NCI-H1694 (cell line): Measurements from ENCODE around the gene BMP5.
A peak's percentile ranks its signal among the peaks of the same experiment; 100 is the strongest.
"Not testable (repeated sequence)": the region's sequence is repeated elsewhere in the genome, so short reads cannot be mapped to it uniquely, and the experiment has no call there.

ENCODE experiments used
- DNase-seq: peaks from one replicate; lab custom pipeline; 2025; lab: John Stamatoyannopoulos, UW

The BMP5 gene

DNA sequence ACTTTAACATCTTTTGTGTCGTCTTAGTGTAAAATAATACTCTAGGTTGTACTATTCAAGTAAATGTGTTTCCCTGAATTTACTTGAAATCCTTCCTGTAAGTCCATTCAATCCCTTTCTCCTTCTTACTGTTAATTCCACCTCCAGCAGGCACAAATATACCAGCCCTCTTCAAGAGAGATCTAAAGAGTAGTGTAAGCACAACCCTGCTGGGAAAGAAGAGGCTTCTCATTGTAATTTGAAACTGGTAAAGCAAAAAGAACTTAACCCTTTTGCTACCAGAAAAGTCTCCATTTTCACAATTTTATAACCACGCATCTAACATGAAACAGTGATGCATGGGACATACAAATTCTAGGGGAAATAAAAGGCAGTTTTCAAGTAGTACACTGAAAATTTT, at the start of gene BMP5:
TSS of gene BMP5 (minus strand) at position 191 of the 400 bp plus-strand sequence. CDS start 725 bp downstream, outside the sequence.
- no peak for DNase-seq

DNA sequence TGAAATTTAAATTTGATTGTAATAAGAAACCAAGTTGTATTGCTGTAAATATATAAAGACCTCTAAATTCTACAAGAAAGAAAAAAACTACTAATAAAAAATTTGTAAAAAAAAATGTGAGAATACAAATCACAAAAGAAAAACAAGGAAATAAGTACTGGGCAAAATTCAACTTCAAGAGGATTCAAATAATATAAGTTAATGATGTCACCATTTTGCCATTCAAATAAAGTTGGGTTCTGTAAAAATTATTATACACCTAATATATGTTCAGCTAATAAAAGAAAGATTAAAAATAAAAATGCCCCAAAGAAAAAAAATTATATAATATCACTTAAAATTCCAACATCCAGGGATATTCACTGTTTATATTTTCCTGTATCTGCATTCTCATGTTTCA, 47.0 kb upstream of the BMP5 start:
- no peak for DNase-seq

DNA sequence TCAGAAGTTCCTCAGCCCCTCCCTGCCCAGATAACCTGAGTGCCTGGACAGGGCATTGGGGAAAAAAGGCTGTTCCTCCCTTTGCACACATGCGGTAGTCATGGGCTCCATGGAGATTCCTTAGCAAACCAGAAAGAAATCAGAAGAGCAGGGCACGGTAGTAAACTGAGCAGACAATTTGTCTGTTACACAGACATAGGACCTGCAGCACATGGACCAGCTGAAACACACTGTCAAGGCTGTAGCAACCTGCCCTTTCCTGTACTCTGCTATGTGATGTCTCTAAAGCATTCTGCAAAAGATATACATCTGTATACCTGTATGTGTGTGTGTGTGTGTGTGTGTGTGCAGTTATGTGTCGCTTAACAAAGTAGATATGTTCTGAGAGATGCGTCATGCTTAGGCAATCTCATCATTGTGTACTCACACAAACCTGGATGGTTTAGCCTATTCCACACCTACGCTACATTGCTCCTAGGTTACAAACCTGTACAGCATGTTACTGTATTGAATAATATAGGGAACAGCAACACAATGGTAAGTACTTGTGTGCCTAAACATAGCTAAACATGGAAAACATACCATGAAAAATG, 44.4 kb upstream of the BMP5 start:
- no peak for DNase-seq

DNA sequence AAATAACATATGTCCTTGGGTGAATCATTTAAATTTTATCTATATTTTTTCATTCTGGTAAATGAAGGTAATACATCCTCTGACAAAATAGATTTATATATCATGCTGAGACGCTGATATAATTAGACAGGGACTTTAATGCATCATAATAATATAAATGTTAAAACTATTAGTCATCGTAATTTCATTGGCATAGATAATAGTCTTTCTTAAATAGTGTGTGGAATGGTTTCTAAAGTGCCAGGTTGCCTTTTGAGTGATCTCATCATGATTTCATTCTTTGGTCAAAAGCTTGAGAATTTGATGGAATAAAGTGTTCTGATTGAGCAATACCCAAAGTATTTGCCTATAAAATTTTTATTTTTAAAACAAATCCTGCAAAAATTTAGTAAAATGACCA, 43.2 kb upstream of the BMP5 start:
- DNase-seq: no peak

DNA sequence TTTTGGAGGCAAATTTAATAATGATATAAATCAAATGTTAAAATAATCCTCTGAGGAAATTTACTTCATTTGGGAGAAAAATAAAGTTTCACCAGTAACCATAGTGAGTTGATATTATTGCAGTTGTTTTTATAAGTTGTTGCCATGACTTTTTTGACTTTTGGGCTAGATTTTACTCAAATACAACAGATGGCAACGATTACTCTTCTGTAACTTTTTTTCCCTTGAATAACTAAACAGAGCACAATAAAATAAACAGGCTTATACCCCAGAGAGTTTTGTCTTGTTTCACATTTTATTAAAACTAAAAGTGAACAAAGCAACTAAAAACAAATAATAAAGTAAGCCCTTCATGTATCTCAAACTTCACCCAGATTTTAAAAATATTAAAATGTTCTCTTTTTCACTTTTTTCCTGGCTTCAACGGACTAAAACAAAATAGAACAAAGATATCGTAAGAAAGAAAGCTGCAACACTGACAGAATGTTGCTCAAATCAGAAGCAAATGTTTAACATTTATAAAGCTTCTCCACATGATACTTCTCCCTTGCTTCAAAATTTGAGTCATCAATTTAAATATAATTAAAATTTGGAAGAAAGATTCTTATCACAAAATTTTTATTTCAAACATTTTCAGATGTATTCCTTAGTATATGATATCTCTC, 42.5 kb upstream of the BMP5 start:
- no peak for DNase-seq

DNA sequence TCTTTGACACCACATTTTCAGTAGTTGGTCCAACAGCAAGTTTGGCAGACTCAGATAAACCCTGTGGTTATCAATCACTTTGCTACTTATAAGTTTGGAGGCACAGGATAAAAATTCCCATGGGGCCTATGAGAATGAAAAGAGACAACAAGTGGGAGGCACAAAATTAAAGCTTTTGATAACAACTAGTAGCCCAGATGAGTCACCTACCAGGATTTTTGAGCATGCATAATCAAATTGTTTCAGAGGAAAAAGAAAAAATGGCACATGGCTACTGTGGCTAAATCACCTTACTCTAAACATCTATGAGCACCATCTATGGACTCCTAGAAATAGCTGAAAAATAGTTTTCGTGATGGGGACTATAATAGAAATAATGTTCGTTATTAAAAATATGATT, 40.8 kb upstream of the BMP5 start:
- DNase-seq: no peak

DNA sequence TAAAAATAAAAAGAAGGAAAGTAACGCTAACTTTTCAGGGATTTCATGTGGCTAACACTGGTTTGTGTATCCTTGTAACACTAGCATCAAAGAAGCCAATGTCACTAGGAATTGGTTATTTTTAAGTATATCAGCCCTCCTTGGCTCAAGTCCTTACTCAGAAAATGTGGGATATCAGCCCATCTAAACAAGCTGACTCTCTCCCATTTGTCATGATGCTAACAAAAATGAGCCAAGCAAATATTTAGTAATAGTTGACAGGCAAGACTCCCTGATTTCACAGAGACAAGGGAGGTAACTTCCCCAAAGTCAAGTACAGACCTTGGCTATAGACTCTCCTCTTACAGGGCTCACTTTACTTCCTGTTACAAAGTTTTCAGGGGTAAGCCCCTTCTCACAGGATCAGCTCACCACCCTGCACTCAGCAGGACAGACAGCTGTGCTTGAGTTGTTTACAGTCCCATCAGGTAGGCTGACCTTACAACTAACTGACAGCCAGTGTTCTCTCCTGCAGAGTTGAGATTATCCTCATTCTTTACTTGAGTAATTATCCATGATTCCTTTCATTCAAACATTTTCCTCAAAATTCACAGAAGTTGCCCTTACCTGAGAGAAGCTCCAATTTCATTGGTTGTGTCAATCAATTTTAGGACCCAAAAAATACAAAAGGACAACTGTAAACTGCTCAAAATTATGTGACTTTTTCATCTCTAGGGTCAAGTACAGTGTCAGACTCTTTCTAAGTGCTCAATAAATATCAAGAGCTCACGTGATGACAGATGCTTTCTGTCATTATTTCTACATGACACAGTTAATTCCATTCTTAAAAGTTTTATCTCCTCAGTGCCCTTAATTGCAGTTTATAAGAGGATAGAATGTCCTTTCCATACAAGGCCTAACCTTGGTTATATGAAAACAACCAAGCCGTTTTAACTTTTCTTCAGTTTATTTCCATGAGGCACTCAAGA, 38.1 kb upstream of the BMP5 start:
- DNase-seq: no peak

DNA sequence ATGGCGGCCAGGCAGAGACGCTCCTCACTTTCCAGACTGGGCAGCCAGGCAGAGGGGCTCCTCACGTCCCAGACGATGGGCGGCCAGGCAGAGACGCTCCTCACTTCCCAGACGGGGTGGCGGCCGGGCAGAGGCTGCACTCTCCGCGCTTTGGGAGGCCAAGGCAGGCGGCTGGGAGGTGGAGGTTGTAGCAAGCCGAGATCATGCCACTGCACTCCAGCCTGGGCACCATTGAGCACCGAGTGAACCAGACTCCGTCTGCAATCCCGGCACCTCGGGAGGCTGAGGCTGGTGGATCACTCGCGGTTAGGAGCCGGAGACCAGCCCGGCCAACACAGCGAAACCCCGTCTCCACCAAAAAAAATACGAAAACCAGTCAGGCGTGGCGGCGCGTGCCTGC, 35.1 kb upstream of the BMP5 start:
- DNase-seq: not testable (repeated sequence)

DNA sequence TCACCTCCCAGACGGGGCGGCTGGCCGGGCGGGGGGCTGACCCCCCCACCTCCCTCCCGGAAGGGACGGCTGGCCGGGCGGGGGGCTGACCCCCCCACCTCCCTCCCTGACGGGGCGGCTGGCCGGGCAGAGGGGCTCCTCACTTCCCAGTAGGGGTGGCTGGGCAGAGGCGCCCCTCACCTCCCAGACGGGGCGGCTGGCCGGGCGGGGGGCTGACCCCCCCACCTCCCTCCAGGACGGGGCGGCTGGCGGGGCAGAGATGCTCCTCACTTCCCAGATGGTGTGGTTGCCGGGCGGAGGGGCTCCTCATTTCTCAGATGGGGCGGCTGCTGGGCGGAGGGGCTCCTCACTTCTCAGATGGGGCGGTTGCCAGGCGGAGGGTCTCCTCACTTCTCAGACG, 34.5 kb upstream of the BMP5 start:
- not testable (repeated sequence) for DNase-seq

DNA sequence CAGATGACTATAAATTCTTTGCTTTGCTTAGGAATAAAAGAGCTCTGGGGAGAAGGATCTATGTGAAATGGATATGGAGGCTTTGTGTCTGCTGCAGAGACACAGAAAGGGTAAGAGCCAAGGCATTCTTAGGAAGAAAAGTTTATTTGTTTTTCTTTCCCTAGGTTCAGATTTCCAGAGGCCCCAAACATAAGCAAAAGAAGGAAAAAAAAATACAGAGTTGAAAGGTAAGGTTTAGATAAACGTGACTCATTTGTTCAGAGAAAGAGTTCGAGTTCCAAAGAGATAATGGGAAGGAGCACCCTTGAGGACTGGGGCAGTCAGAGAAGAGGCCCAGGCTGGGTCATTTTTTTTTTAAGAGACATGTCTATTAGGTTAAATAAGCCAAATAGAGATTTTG, 27.4 kb upstream of the BMP5 start:
- DNase-seq: no peak

DNA sequence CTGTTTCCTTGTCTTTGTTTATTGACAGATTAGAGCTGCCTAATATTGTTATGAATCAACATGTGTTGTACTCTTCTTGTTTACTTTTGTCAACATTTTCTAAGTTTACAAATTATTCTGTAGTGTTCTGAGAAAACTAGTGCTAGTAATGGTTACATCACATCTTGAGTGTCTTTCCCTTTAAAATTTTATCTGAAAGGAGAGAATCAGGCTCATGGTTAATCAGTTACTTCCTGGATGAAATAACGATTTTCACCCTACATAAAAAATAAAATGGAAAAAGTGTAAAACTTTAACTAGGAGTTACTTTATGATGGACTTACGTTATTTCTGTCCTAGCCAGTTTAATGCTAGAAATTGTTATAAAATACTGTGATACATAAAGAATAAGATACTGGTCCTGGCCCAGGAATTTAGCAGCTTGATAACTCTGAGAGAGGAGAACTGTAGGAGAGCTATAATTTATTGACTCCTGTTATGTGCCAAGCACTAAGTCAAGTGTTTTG, 26.4 kb upstream of the BMP5 start:
- no peak for DNase-seq

DNA sequence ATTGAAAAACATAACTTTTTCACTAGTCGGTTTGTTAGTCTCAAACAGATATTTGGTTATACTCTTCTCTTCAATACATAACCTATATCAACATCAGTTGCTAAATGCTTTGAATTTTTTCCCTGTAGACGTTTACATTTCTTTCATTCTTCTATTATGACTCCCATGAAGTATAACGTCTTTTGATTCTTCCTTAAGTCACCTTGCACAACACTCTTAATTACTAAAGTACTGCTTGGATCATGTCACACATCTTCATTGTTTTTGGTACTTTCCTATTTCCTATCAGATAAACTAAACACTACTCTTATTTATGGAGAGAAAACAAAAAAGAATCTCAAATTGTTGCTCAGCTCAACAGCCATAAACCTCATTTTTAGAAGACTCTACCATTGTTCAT, 23.0 kb upstream of the BMP5 start:
- DNase-seq: no peak

DNA sequence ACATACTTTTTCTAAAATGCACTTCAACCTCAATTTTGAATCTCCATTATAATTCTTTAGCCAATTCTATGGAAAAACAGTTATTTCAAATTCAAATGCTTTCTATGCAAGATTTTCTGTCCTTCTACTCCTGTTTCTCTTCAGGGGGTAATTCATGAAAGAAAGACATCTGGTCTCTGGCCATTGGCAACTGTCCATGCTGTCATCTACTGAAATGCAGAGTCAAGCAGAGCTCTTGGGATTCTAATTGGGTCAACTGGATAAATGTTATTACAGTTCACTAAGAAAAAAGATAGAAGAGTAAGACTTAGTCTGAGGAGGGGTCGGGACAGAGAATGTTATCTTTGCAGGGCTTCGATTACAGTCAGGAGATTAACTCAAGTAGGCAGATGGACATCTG, 22.0 kb upstream of the BMP5 start:
- DNase-seq: no peak

DNA sequence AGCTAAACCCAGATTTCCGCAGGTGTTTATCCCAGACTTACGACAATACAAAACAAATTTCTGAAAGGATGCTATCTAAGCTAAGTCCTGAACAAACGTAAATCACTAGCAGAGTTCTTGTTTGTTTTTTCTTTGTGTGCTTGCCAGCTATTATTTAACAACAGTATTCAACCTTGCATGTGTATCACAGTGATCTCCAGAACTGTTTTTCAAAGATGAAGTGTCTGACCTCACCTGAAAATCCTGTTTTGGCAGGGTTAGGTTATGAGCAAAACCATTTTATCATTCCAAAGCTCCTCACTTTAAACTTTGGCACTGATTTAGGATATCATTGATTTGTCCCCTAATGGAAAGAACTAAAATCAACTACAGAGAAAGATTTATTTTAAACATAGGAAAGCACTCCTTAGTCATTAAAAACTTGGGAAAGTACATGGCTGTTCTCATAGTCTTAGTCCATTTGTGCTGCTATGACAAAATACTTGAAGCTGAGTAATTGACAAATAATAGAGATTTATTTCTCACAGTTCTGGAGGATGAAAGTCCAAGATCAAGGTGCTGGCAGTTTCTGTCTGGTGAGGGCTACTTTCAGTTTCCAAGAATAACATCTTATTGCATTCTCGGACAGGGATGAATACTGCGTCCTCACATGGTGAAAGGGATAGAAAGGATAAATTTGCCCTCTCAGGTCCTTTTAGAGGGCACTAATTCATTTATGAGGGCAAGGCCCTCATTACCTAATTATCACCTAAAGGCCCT, 20.8 kb upstream of the BMP5 start:
- DNase-seq: no peak

DNA sequence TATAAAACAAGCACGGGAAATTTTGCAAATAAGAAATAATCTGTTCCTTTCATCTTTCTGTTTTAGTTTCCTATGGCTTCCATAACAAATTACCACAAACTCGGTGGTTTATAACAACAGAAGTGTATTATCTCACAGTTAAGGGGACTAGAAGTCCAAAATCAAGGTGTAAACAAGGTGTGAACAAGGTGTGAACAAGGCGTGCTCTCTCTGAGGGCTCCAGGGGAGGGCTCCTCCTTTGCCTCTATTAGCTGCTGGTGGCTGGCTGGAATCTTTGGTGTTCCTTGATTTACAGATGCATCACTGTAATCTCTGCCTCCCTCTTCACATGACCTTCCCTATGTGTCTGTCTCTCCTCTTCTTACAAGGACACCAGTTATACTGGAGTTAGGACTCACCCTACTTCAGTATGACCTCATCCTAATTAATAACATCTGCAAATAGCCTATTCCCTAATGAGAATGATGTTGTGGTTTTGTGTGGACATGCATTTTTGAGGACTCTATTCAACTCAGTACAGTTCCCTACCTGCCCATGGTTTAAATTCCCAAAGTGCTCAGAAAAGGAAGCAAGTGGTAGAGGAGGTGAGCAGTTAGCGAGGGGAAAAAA, 17.5 kb upstream of the BMP5 start:
- no peak for DNase-seq

DNA sequence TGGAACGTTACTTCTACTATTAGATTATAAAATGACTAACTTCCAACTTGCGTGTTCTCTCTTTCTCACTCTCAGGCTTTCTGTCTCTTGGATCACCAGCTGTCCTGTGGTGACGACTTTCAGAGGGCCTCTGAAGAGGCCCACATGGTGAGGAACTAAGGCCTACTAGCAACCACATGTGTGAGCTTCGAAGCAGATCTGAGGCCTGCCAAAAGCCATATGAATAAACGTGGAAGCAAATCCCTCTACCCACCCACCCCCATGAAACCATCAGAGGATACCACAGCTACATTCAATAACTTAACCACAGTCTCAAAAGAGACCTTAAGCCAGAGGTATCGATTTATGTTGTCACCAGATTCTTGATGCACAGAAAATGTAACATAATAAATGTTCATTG, 13.5 kb upstream of the BMP5 start:
- DNase-seq: no peak

DNA sequence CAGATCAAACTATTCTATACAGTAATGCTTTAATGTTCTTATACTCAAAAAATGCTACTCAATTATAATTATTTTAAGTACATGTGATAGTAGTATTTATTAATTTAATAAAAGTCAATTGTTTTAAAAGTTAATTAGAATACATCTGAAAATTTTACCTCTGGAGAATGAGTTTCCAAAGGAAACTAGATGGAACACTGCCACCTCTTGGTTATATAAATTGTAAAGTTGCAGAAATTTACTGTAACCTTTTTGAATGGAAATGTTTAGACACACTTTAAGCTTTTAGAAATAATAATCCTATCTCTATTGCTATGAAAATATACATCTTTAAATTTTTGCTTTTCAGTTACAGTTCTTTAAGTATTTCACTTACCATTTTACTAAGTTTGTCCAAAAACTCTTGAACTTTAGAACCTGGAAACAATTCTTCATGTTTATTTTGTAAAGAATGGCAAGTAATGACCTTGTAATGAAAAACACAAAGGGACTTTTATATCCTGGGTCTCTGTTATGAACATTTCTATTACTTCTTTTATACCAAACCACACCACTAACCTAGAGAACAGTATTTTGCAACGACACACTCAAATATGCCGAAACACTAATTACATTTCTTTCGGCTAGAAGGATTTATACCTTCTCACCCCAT, 10.9 kb upstream of the BMP5 start:
- peak; percentile 10 for DNase-seq

DNA sequence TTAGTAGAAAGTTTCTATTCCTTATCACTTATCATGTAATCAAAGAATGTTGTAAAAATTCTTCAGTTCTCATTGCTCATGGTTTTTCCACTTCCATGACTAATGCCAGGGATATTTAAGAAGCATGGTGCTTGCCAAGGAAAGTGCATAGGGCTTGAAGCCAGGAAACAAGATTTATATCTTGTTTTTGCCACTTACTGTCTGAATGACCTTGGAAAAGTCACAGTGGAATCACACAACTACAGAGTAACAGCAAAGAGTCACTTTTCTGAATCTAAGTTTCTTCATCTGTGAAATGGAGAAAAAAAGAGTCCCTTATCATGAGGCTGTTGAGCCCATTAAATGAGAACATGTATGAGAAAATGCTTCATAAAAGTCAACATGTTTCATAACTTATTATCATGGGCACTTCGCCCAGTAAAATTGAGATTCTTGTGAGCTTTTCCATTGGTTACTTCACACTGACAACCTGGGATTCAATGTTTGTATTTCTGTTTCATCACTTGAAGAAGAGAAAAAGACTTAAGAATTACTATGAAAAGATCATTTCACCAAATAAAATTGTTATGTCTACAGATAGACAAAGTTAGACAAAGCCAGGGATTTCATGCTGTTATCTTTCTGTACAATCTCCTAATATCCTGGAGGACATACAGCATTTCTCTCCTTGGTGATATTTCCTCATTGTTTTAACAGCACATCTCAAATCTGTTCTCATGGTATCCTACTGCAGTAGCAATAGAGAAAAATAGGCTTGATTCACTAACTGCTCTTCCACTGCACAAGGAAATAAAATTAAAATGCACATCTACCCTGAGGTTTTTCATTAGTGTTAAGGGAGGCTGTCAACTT, 7.6 kb upstream of the BMP5 start:
- no peak for DNase-seq

DNA sequence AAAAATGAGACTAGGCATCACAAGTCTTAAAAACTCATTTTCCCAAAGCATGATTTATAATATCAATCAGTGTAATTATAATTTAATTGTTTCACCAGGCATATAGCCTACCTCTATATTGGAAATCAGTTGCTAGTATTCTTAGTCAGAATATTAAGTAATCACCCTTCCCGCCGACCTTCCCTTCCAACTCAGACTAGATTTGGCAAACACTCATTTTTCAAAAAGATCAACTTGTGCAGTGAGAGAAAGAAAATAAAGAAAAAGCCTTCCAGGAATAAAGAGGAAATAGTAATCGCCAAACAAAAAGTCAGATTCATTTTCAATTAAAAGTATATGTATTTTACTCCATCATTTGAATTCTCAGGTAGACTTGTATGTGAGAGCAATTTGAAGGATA, 1.9 kb upstream of the BMP5 start:
- DNase-seq: no peak

DNA sequence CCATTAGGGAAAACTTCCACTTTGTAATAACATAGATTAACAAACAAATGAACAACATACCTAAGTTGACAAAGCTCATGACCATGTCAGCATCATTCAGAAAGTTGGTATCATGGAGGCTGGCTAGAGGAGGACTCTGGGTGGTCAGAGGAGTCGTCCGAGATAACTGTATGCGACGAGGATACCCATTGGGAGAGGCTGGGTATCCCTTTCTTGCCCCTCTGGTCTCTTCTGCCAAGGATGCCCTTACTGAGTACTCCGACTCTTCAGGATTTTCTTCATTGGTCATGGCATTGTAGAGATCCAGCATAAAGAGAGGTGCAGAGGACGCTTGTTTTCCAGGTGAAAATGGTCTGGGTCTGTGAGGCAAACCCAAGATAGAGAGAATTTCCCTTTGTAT, 1.1 kb downstream of the BMP5 start:
- no peak for DNase-seq
